ENCODE results near the gene CELSR1. TPM values are rescaled to one million over a fixed set of nuclear protein-coding genes. Genes with fewer than 3 reads are reported as not detected.
A peak's percentile ranks its signal among the peaks of the same experiment; 100 is the strongest.

CELSR1 gene
- total and polyA plus RNA-seq, 8 donors: 24.6 to 59.8 (median 33.3) TPM

DNA sequence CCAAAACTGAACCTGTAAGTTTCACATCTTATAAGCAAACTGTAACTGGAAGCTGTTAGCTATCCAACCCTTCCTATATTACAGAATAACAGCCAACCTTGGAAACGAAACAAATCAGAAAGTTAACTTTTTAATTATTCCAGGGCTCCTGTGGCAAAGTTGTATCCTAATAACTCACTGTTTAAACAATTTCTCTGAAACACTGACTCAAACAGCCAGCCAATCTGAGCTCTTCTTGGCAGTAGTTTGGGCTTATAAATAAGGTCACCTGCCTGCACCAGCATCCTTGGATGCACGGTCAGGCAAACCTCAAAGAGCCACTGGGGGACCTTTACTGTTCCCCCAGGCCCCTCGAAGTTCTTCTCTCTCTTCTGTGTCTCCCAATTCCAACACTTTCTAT is 5.0 kb downstream of the CELSR1 start:
- no peaks in the 10 kb centered on the region for H3K9me3 ChIP-seq
- ATAC-seq (no peak), DNase-seq (no peak)
- H3K4me1 ChIP-seq: peaks cover 3 to 23% of the 10 kb centered on the region in 2 donors
- intact Hi-C loops (cut with DNase I): no loop called here
- TF ChIP-seq, protein P1, sequence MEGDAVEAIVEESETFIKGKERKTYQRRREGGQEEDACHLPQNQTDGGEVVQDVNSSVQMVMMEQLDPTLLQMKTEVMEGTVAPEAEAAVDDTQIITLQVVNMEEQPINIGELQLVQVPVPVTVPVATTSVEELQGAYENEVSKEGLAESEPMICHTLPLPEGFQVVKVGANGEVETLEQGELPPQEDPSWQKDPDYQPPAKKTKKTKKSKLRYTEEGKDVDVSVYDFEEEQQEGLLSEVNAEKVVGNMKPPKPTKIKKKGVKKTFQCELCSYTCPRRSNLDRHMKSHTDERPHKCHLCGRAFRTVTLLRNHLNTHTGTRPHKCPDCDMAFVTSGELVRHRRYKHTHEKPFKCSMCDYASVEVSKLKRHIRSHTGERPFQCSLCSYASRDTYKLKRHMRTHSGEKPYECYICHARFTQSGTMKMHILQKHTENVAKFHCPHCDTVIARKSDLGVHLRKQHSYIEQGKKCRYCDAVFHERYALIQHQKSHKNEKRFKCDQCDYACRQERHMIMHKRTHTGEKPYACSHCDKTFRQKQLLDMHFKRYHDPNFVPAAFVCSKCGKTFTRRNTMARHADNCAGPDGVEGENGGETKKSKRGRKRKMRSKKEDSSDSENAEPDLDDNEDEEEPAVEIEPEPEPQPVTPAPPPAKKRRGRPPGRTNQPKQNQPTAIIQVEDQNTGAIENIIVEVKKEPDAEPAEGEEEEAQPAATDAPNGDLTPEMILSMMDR (IDR thresholded peaks at IDR 0.05): no peak
- H3K27ac ChIP-seq: no peak overlapping the region
- H3K27me3 ChIP-seq: peaks cover 0 to 25% of the 10 kb centered on the region in 2 donors
- peak overlapping the region in 1 of 2 donors; percentile 31 for H3K4me3 ChIP-seq
- H3K36me3 ChIP-seq: peaks cover 0 to 4% of the 10 kb centered on the region in 2 donors

DNA sequence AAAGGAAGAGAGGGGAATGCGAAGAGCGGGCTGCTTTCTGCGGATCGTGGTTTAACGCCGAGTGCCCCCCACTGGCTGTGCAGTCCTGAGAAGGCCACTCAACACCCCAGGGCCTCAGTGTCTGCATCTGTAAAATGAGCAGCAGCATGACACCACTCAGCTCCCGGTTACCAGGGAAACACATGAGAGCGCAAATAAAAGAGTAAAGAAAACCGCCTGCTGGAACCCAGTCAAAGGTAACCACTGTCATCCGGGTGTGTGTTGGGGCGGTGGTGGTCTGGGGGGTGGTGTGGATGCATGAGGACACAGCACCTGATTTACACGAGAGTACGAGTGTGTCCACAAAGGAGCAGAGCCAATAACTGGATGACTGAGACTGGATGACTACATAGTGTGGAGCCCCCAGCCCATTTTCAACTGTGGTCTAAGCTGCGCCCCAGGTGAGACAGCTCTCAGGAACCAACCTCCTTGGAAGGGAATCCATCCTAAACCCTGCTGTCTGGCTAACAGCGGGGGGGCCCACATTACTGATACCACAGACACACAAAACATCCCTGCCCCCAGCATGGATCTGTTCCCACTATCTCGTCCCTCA is 5.7 kb downstream of the CELSR1 start:
- H3K27ac ChIP-seq: no peak overlapping the region
- H3K27me3 ChIP-seq: peaks cover 0 to 19% of the 10 kb centered on the region in 2 donors
- intact Hi-C loops (cut with DNase I): no loop called here
- ATAC-seq (no peak), DNase-seq (peak in 1 of 4 donors; percentile 26)
- peaks cover 0 to 4% of the 10 kb centered on the region in 2 donors for H3K36me3 ChIP-seq
- no peaks in the 10 kb centered on the region for H3K9me3 ChIP-seq
- H3K4me1 ChIP-seq: peaks cover 3 to 27% of the 10 kb centered on the region in 2 donors
- TF ChIP-seq, protein P1 (IDR thresholded peaks at IDR 0.05): no peak
- H3K4me3 ChIP-seq: no peak overlapping the region

DNA sequence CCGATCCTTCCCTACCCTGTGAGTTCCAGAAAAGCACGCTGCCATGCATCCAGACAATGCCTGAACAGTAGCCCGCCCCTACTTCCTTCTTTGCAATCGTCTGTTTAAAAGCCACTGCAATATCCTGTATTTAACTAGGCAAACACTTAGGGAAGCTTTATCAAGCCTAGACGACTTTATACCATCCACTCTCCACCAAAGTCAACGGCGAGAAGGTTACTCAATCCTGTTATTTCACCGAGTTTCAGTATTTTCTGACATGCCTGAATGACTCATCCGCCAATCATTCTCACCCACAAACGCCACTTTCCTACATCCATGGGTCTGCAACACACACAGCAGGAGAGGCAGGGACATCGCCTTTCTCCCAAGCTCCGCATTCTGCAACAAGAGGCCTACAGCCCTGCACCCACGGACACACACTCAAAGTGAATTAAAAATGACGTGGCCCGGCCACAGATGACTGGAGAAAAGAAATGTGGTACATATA is 9.3 kb downstream of the CELSR1 start:
- peak overlapping the region; percentile 60 to 62 for H3K27ac ChIP-seq
- DNase-seq: peak in 2 of 4 donors; percentile 65 to 78
- TF ChIP-seq, protein P1 (IDR thresholded peaks at IDR 0.05): no peak

DNA sequence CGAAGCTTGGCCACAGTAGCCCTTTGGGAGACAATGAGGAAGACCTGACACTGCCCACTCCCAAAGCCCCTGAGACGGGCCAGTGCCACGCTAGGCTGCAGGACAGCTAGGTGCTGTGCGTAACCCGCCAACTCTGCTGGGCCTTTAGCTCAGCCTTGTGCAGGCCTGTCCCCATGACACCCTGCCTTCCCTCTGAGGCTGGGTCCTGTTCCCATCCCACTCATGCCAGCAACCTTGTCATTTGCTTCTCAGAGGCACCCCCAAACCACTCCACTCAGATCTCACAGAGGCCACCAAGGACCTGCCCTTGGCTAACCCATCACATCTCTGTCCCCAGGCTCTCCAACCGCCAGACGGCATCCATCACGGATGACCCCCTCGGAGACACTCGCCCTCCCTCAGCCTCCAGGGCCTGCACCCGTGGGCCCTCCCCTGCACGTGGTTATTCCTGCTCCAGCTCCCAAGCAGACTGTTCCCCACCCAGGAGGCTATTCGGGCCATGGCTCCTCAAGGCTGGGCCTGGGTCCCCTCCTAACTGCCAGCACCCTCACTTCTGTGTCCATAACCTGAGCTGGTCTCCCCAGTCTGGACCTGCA is 11.1 kb downstream of the CELSR1 start:
- H3K36me3 ChIP-seq: no peaks in the 10 kb centered on the region
- H3K9me3 ChIP-seq: no peaks in the 10 kb centered on the region
- peaks cover 0 to 5% of the 10 kb centered on the region in 2 donors for H3K27me3 ChIP-seq
- intact Hi-C loops (cut with DNase I): no loop called here
- H3K4me1 ChIP-seq: peaks cover 3 to 30% of the 10 kb centered on the region in 2 donors
- no peak overlapping the region for H3K4me3 ChIP-seq
- DNase-seq (no peak), ATAC-seq (no peak)
- no peak overlapping the region for H3K27ac ChIP-seq
- TF ChIP-seq, protein P1 (IDR thresholded peaks at IDR 0.05): no peak

More for the DNA sequence above, 9.3 kb downstream of the CELSR1 start:
- Histone ChIP-seq H3K4me1 (peaks cover 3 to 33% of the 10 kb centered on the region in 2 donors), H3K9me3 (no peaks in the 10 kb centered on the region), H3K36me3 (no peaks in the 10 kb centered on the region), H3K27me3 (peaks cover 0 to 5% of the 10 kb centered on the region in 2 donors), H3K4me3 (no peak overlapping the region)
- ATAC-seq: peak; percentile 84
- intact Hi-C loops (cut with DNase I): no loop called here

Data from left lung (tissue), 10 donors.